NCI-H1092 treated with DMSO at 0.1 percent for 48 hours (cell line): ENCODE data around the gene ANO2.

ENCODE experiments used
- DNase-seq: peaks from one replicate; lab custom pipeline; 2025; lab: John Stamatoyannopoulos, UW

Gene ANO2

DNA sequence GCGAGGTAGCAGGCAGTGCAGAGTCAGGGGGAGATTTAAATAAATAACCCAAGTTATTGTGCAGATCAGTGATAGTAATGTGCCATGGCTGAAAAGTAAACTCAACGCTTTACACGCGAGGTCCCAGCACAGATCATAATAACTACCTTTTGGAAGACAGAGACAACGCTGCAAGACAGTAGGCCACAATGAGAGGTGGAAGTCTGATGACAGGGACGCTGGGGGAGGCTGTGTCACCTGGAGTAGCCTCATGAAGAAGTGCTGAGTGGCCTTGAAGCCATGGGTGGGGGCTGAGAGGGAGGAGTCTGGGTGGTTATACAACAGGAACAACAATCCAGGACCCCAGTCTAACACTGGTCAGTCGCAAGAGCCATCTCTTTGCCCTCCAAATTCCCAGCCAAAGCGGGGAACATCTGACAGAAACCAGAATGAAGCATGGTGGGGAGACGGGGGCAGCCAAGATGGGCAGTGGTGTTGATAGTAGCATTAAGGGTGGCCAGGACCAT is 28.2 kb downstream of the ANO2 start:
- DNase-seq: no peak

DNA sequence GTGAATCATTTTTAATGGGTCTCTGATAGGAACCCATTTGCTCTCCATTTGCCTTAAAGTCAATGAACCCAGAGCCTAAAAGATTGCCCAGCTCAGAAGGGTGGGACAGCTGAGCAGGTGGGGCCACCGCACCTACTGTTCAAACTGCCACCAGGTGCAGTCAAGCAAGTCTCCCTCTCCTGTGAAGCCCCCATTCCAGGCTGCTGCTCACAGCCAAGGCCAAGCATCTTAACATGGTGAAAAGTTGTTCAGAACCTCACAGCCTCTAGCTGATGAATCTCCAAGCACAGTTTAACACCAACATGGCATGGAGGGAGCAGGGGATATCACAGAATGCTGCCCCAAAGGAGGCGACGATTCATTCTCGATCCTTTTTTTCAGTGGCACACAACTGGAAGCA is 29.5 kb downstream of the ANO2 start:
- DNase-seq: no peak

DNA sequence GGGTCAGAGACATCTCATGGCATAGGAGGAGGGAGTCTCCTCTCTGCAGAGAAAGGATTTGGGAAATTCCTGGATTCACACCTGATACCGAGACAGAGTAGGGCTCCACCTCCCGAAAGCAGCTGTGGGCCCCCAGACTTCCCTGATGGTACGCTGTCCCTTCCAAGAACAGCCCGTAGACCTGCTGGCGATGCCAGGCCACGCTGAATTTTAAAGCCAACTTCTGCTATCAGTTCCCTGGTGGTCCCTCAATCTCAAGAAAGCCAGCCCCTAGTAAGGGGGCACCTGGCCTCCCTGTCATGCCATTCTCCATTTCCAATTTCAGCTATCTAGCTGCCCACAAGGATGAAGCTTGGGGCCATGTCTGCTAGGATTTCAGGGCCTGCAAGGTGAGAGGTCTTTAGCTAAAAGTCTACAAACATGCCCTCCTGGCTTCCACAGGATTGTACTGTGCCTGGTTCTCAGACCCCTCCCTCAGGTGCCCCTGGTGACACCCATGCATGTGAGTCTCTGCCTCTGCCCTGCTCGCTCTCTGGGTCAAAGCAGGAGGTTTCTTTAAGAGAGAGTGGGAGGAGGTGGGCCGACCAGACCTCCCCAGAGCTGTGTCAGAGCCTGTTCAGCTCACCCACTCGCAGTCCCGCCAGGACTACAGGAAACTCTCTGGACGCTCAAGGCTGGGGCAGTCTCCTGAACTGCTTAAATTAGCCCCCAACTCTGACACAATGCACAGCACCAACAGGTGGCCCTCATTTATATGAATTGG is 30.5 kb downstream of the ANO2 start:
- DNase-seq: no peak

GRCh38 chr12:5913387-5913786 is 31.7 kb downstream of the ANO2 start:
- no peak for DNase-seq

GRCh38 chr12:5912437-5913334 is 32.4 kb downstream of the ANO2 start:
- DNase-seq: no peak

DNA sequence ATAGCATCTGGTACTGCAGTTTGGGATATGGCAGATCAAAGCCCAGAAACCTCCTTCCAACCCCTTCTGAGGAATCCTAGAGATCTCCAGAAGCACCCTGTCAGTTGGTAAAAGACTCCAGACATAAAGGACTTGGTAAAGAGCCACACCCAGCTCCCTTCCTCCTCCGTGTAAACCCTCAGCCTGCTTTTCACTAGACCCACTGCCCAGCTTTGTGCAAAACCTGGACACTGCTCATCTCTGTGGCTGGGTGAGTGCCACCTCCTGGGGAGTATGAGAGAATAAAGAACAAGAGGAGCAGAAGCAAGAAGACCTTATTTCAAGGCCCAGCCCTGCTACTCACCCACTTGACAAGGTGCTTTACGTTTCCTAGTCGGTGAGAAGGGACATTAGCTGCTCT is 33.0 kb downstream of the ANO2 start:
- no peak for DNase-seq

GRCh38 chr12:5910790-5911548 is 34.1 kb downstream of the ANO2 start:
- DNase-seq: no peak

- DNase-seq: no peak
Observed at GRCh38 chr12:5909560-5909959, 35.5 kb downstream of the ANO2 start.

- no peak for DNase-seq
Observed at GRCh38 chr12:5908251-5908650, 36.8 kb downstream of the ANO2 start.

DNA sequence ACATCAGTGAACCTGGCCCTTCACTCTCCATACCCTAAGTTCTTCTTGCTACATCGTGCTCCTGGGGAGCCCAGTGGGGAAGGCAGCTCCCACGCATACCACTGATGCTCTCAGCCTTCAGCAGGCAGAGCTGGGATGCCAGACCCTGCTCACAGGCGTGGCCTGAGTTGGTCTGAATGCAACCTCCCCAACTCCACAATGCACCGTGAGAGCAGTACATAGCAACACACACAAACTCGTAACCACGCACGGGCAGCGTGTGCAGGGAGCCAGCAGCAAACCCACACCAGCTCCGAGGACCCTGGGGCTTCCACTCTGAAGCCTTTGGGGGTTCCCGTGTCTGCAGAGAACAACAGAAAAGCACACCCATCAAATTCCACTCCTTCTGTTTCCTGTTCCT is 37.3 kb downstream of the ANO2 start:
- DNase-seq: no peak

GRCh38 chr12:5905757-5906156 is 39.3 kb downstream of the ANO2 start:
- no peak for DNase-seq

DNA sequence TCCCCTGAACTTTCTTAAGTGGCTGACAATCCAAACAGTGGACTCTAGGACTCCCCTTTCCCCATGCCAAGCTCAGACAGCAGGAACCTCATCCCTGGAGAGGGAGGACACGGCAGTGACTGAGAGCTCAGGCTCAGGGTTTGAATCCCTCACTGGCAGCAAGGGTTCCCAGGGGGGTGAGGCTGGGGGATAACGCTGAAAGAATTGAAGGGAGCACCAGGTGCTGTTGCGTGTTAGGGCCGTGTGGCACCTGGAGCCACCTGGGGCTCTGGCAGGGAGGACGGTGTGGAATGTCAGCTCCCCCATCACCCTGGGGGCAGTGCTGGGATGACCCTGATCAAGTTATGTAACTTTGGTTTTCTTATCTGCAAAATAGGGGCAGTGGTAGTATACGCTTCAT is 40.1 kb downstream of the ANO2 start:
- DNase-seq: no peak

- DNase-seq: no peak
Observed at GRCh38 chr12:5904441-5904840, 40.6 kb downstream of the ANO2 start.

DNA sequence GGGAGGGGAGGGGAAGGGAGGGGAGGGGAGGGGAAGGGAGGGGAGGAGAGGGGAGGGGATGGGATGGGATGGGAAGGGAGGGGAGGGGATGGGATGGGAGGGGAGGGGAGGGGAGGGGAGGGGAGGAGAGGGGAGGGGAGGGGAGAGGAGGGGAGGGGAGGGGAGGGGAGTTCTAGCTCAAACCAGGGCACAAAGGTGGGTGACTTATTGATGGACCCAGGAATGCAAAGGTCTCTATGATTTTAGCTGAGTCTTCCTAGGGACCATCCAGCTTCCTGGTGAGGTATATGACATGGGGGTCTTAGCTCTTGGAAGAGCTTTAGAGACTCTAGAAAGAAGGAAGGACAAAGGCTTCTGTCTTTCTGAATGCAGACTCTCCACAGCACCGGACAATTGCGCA is 42.3 kb downstream of the ANO2 start:
- no peak for DNase-seq

- DNase-seq: no peak
Observed at GRCh38 chr12:5901416-5901815, 43.6 kb downstream of the ANO2 start.

DNA sequence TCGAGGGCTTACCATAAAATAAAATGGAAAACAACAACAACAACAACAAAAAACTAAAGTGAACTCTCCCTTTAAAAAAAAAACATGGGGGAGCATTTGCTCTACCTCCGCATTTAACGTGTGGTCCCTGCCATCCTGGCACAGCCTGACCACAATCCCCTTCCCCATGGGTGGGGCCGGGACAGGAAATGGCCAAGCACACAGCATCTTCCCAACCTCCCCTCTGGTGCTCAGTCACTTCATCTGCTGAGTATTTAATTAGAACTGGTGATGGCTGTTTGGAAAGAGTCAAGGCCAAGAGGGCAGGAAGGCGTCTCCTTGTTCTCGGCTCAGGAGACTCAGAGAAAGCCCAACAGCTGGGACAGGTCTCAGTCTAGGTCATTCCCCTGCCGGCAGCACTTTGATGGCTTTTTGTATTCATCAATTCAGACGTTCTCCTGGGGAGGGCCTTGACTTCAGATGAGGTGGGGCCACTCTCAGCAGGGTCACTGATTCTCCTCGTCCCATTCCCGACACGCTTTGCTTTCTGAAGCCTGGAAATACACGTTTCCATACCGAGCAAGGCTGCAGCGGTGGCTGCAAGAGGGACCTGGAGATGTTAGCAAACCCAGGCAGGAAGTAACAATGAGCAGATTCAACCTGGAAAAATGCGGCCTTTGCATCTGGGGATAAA is 44.4 kb downstream of the ANO2 start:
- DNase-seq: no peak

DNA sequence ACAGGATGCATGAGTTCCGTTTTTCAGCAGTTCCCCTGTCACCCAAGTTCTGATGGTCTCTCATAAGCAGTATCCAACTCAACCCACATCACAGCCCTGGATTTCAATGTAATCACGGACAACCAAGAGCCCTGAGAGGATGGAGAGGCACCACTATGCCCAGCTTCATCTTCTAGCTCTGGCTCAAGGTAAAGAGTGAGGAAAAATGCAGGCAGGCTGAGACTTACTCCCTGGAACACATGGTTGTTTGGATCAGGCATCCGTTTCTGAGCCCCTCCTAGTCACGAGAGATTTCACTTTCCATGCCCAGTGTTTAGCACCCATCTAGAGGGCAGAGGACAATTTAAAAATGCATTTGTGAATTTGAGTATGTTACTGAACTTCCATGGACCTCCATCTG is 45.0 kb downstream of the ANO2 start:
- no peak for DNase-seq

DNA sequence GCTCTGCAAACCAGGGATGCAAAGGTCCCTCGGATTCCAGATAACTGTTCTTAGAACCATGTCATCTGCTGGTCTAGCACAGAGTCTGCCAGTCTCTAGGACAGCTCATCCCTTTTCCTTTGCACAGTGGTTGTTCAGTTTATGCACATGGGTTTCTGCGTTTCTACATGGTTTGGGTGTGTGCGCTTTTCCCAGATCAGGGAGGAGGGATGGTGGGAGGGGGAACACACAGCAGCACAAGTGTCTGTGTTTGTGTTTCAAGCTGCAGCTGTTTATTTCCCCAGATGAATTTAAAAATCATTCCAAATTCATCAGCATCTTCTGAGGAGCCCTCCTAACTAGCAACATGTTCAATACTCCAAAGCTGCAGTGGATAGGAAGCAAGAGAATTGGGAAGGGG is 45.4 kb downstream of the ANO2 start:
- no peak for DNase-seq

GRCh38 chr12:5898874-5899273 is 46.2 kb downstream of the ANO2 start:
- DNase-seq: no peak

DNA sequence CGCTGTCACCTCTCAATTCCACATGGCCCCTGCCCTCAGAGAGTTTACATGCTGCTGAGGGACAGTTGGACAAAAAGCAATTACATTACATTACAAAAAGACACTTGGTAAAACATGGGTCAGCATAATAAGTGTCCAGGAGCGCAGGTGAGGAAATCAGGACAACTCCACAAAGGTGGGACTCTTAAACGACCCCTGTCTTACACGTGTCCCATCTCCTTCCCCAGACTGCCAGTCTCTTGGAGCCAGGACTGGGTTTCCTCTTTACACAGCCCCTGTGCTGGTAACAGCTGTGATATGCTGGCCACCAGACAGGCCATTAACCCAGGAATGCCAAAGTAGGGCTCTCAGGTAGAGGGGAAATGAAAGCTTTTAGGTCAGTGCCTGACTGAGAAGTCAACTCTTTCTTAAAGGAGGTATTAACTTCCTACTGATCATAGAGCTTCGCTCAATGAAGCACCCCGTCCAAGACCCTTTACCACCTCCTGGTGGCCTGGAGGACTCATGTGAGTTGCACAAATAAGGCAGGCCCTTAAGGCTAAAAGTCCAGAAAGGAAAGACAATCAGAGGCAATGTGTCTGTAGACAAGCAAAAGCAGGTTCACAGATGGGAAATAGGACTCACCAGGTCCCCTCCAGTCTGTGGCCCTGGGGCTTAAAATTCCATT is 55.5 kb downstream of the ANO2 start:
- DNase-seq: no peak

DNA sequence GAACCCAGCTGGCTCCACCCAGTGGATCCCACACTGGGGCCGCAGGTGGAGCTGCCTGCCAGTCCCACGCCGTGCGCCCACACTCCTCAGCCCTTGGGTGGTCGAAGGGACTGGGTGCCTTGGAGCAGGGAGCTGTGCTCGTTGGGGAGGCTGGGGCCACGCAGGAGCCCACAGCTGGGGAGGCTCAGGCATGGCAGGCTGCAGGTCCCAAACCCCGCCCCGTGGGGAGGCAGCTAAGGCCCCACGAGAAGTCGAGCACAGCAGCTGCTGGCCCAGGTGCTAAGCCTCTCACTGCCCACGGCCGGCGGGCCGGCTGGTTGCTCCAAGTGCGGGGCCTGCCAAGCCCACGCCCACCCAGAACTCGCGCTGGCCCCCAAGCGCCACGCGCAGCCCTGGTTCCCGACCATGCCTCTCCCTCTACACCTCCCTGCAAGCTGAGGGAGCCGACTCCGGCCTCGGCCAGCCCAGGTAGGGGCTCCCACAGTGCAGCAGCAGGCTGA is 56.2 kb downstream of the ANO2 start:
- DNase-seq: no peak
